ENCODE measurements around the gene PHF21B.

Gene PHF21B

GRCh38 chr22:44871782-44872181 is 138.0 kb downstream of the PHF21B start:
- no peak overlapping the region for H3K27ac ChIP-seq (ENCODE audit: low read depth, low read length)
- peaks cover 3 to 17% (median 10%) of the 10 kb centered on the region in 5 donors for H3K9me3 ChIP-seq (ENCODE audit: control insufficient read depth in 5 of 5, low read length in 5 of 5)
- no peak overlapping the region for H3K4me3 ChIP-seq (ENCODE audit: low read depth in 1 of 5, low read length in 5 of 5)
- H3K4me1 ChIP-seq (ENCODE audit: control insufficient read depth in 5 of 5, insufficient read depth in 5 of 5, low read length in 5 of 5) = no peaks in the 10 kb centered on the region
- no peak overlapping the region for H3K9ac ChIP-seq (ENCODE audit: low read length in 5 of 5)
- no peaks in the 10 kb centered on the region for H3K36me3 ChIP-seq (ENCODE audit: control insufficient read depth in 5 of 5, insufficient read depth in 5 of 5, low read length in 5 of 5)
- peaks cover 0 to 9% (median 3%) of the 10 kb centered on the region in 5 donors for H3K27me3 ChIP-seq (ENCODE audit: control insufficient read depth in 5 of 5, insufficient read depth in 4 of 5, low read length in 5 of 5)

DNA sequence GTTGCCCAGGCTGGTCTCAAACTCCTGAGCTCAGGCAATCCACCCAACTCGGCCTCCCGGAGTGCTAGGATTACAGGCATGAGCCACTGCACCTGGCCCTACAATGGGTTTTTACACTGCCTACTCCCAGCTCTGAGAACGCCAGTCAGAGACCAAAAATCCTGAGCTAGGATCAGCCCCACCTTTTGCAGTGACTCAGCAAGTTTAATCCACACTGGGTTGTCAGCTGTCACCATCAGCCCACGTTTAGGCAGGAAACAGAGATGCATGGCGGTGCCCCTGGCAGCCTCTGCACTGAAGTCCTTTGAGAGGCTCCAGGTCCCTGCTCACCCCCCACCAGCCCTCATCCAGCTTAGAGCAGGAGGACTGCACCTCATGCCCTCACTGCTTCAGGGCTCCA is 139.8 kb downstream of the PHF21B start:
- Histone ChIP-seq H3K27ac (ENCODE audit: low read depth, low read length) (no peak overlapping the region), H3K4me1 (ENCODE audit: control insufficient read depth in 5 of 5, insufficient read depth in 5 of 5, low read length in 5 of 5) (no peaks in the 10 kb centered on the region), H3K4me3 (ENCODE audit: low read depth in 1 of 5, low read length in 5 of 5) (no peak overlapping the region), H3K27me3 (ENCODE audit: control insufficient read depth in 5 of 5, insufficient read depth in 4 of 5, low read length in 5 of 5) (peaks cover 0 to 9% (median 3%) of the 10 kb centered on the region in 5 donors), H3K9ac (ENCODE audit: low read length in 5 of 5) (no peak overlapping the region), H3K36me3 (ENCODE audit: control insufficient read depth in 5 of 5, insufficient read depth in 5 of 5, low read length in 5 of 5) (no peaks in the 10 kb centered on the region), H3K9me3 (ENCODE audit: control insufficient read depth in 5 of 5, low read length in 5 of 5) (peaks cover 3 to 12% (median 8%) of the 10 kb centered on the region in 5 donors)

- H3K27me3 ChIP-seq (ENCODE audit: control insufficient read depth in 5 of 5, insufficient read depth in 4 of 5, low read length in 5 of 5) = peaks cover 0 to 9% (median 3%) of the 10 kb centered on the region in 5 donors
- no peak overlapping the region for H3K27ac ChIP-seq (ENCODE audit: low read depth, low read length)
- no peak overlapping the region for H3K4me3 ChIP-seq (ENCODE audit: low read depth in 1 of 5, low read length in 5 of 5)
- no peaks in the 10 kb centered on the region for H3K4me1 ChIP-seq (ENCODE audit: control insufficient read depth in 5 of 5, insufficient read depth in 5 of 5, low read length in 5 of 5)
- H3K9ac ChIP-seq (ENCODE audit: low read length in 5 of 5) = no peak overlapping the region
- H3K9me3 ChIP-seq (ENCODE audit: control insufficient read depth in 5 of 5, low read length in 5 of 5) = peaks cover 3 to 12% (median 8%) of the 10 kb centered on the region in 5 donors
- H3K36me3 ChIP-seq (ENCODE audit: control insufficient read depth in 5 of 5, insufficient read depth in 5 of 5, low read length in 5 of 5) = no peaks in the 10 kb centered on the region
Observed at GRCh38 chr22:44869196-44869595, 140.6 kb downstream of the PHF21B start.

- Histone ChIP-seq H3K4me3 (ENCODE audit: low read depth in 1 of 5, low read length in 5 of 5) (no peak overlapping the region), H3K27me3 (ENCODE audit: control insufficient read depth in 5 of 5, insufficient read depth in 4 of 5, low read length in 5 of 5) (peaks cover 0 to 9% (median 7%) of the 10 kb centered on the region in 5 donors), H3K9ac (ENCODE audit: low read length in 5 of 5) (no peak overlapping the region), H3K27ac (ENCODE audit: low read depth, low read length) (no peak overlapping the region), H3K36me3 (ENCODE audit: control insufficient read depth in 5 of 5, insufficient read depth in 5 of 5, low read length in 5 of 5) (peaks cover 0 to 6% (median 0%) of the 10 kb centered on the region in 5 donors), H3K9me3 (ENCODE audit: control insufficient read depth in 5 of 5, low read length in 5 of 5) (no peaks in the 10 kb centered on the region), H3K4me1 (ENCODE audit: control insufficient read depth in 5 of 5, insufficient read depth in 5 of 5, low read length in 5 of 5) (no peaks in the 10 kb centered on the region)
Observed at GRCh38 chr22:44865193-44866057, 144.4 kb downstream of the PHF21B start.

DNA sequence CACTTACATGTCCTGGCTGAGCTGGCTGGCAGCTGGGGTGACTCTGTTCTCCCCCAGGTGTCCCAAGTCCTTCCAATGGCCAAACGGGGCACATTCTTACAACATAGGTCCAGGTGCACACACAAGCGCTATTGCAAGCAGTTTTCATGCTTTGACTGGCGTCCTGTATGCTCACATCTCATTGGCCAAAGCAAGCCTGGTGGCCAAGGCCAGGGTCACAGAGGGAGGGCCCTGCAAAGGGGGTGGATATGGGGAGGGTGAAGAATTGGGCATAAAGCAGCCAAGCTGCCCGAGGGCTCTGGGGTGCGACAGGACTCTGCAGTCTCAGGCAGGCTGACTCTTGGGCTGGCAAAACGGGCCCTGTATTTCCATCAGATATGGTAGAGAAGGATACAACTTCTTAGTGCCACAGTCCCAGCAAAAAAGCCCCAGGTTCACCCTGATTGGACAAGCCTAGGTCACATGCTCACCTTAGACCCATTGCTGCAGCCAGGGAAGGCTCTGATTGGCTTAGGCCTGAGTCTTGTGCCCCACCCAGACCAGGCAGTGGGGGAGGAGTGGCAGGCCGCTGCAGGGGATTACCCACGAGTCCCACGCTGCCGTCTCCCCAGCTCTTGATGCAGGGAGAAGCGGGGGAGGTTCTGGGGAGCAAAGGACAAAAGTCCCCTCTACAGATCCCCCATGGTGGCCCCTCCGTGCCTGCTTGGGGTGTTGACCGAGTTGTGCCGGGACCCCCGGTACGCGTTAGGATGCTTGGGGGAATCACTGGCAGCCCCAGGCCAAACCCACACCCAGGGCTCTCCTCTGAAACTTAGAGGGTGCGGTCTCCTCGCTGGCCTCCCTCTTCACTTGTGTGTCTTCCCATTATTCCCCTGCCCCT is 146.6 kb downstream of the PHF21B start:
- peaks cover 0 to 6% (median 0%) of the 10 kb centered on the region in 5 donors for H3K36me3 ChIP-seq (ENCODE audit: control insufficient read depth in 5 of 5, insufficient read depth in 5 of 5, low read length in 5 of 5)
- no peaks in the 10 kb centered on the region for H3K9me3 ChIP-seq (ENCODE audit: control insufficient read depth in 5 of 5, low read length in 5 of 5)

GRCh38 chr22:44862281-44862680 is 147.5 kb downstream of the PHF21B start:
- no peak overlapping the region for H3K9ac ChIP-seq (ENCODE audit: low read length in 5 of 5)
- H3K9me3 ChIP-seq (ENCODE audit: control insufficient read depth in 5 of 5, low read length in 5 of 5) = no peaks in the 10 kb centered on the region
- H3K4me1 ChIP-seq (ENCODE audit: control insufficient read depth in 5 of 5, insufficient read depth in 5 of 5, low read length in 5 of 5) = peaks cover 0 to 3% (median 0%) of the 10 kb centered on the region in 5 donors
- peaks cover 0 to 9% (median 0%) of the 10 kb centered on the region in 5 donors for H3K27me3 ChIP-seq (ENCODE audit: control insufficient read depth in 5 of 5, insufficient read depth in 4 of 5, low read length in 5 of 5)
- no peak overlapping the region for H3K4me3 ChIP-seq (ENCODE audit: low read depth in 1 of 5, low read length in 5 of 5)
- H3K36me3 ChIP-seq (ENCODE audit: control insufficient read depth in 5 of 5, insufficient read depth in 5 of 5, low read length in 5 of 5) = peaks cover 0 to 6% (median 0%) of the 10 kb centered on the region in 5 donors
- no peak overlapping the region for H3K27ac ChIP-seq (ENCODE audit: low read depth, low read length)

More for the DNA sequence above, 146.6 kb downstream of the PHF21B start:
- H3K4me1 ChIP-seq (ENCODE audit: control insufficient read depth in 5 of 5, insufficient read depth in 5 of 5, low read length in 5 of 5) = peaks cover 0 to 3% (median 0%) of the 10 kb centered on the region in 5 donors
- no peak overlapping the region for H3K4me3 ChIP-seq (ENCODE audit: low read depth in 1 of 5, low read length in 5 of 5)
- H3K9ac ChIP-seq (ENCODE audit: low read length in 5 of 5) = no peak overlapping the region
- no peak overlapping the region for H3K27ac ChIP-seq (ENCODE audit: low read depth, low read length)
- peaks cover 0 to 9% (median 3%) of the 10 kb centered on the region in 5 donors for H3K27me3 ChIP-seq (ENCODE audit: control insufficient read depth in 5 of 5, insufficient read depth in 4 of 5, low read length in 5 of 5)

GRCh38 chr22:44861245-44861644 is 148.6 kb downstream of the PHF21B start:
- Histone ChIP-seq H3K9me3 (ENCODE audit: control insufficient read depth in 5 of 5, low read length in 5 of 5) (no peaks in the 10 kb centered on the region), H3K36me3 (ENCODE audit: control insufficient read depth in 5 of 5, insufficient read depth in 5 of 5, low read length in 5 of 5) (peaks cover 0 to 6% (median 0%) of the 10 kb centered on the region in 5 donors), H3K4me1 (ENCODE audit: control insufficient read depth in 5 of 5, insufficient read depth in 5 of 5, low read length in 5 of 5) (peaks cover 0 to 3% (median 0%) of the 10 kb centered on the region in 5 donors), H3K4me3 (ENCODE audit: low read depth in 1 of 5, low read length in 5 of 5) (no peak overlapping the region), H3K9ac (ENCODE audit: low read length in 5 of 5) (no peak overlapping the region), H3K27ac (ENCODE audit: low read depth, low read length) (no peak overlapping the region), H3K27me3 (ENCODE audit: control insufficient read depth in 5 of 5, insufficient read depth in 4 of 5, low read length in 5 of 5) (peaks cover 0 to 9% (median 0%) of the 10 kb centered on the region in 5 donors)

DNA sequence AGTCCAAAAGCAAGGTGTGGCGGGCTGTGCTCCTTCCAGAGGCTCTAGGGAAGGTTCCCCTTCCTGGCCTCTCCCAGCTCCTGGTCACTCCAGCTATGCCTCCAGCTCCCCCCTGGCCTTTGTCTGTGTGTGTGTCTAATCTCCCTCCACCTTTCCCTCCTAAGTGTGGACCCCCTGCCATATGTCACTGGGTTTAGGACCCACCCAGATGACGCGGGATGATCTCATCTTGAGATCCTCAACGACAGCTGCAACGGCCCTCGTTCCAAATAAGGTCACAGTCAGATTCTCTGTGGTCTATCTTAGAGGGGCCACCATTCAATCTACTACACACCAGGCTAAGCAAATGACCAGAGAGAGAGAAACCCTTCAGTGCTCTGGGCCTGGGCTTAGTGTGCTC is 149.5 kb downstream of the PHF21B start:
- Histone ChIP-seq H3K9ac (ENCODE audit: low read length in 5 of 5) (no peak overlapping the region), H3K4me3 (ENCODE audit: low read depth in 1 of 5, low read length in 5 of 5) (no peak overlapping the region), H3K36me3 (ENCODE audit: control insufficient read depth in 5 of 5, insufficient read depth in 5 of 5, low read length in 5 of 5) (peaks cover 0 to 6% (median 0%) of the 10 kb centered on the region in 5 donors), H3K27me3 (ENCODE audit: control insufficient read depth in 5 of 5, insufficient read depth in 4 of 5, low read length in 5 of 5) (peaks cover 0 to 9% (median 0%) of the 10 kb centered on the region in 5 donors), H3K4me1 (ENCODE audit: control insufficient read depth in 5 of 5, insufficient read depth in 5 of 5, low read length in 5 of 5) (peaks cover 0 to 3% (median 0%) of the 10 kb centered on the region in 5 donors), H3K27ac (ENCODE audit: low read depth, low read length) (no peak overlapping the region), H3K9me3 (ENCODE audit: control insufficient read depth in 5 of 5, low read length in 5 of 5) (no peaks in the 10 kb centered on the region)

- no peak overlapping the region for H3K27ac ChIP-seq (ENCODE audit: low read depth, low read length)
- peaks cover 0 to 6% (median 0%) of the 10 kb centered on the region in 5 donors for H3K36me3 ChIP-seq (ENCODE audit: control insufficient read depth in 5 of 5, insufficient read depth in 5 of 5, low read length in 5 of 5)
- no peaks in the 10 kb centered on the region for H3K9me3 ChIP-seq (ENCODE audit: control insufficient read depth in 5 of 5, low read length in 5 of 5)
- H3K27me3 ChIP-seq (ENCODE audit: control insufficient read depth in 5 of 5, insufficient read depth in 4 of 5, low read length in 5 of 5) = peaks cover 0 to 9% (median 0%) of the 10 kb centered on the region in 5 donors
- no peak overlapping the region for H3K4me3 ChIP-seq (ENCODE audit: low read depth in 1 of 5, low read length in 5 of 5)
- H3K9ac ChIP-seq (ENCODE audit: low read length in 5 of 5) = no peak overlapping the region
- H3K4me1 ChIP-seq (ENCODE audit: control insufficient read depth in 5 of 5, insufficient read depth in 5 of 5, low read length in 5 of 5) = peaks cover 0 to 3% (median 0%) of the 10 kb centered on the region in 5 donors
Observed at GRCh38 chr22:44859641-44860040, 150.2 kb downstream of the PHF21B start.

Measured in subcutaneous abdominal adipose tissue (tissue), 5 donors.